HCEC 1CT (cell line): ENCODE measurements around the gene TTI1.

Source experiments
- DNase-seq: peaks from one replicate; pipeline ENCODE4 v3.0.0-alpha.2; 2017

TTI1 gene

DNA sequence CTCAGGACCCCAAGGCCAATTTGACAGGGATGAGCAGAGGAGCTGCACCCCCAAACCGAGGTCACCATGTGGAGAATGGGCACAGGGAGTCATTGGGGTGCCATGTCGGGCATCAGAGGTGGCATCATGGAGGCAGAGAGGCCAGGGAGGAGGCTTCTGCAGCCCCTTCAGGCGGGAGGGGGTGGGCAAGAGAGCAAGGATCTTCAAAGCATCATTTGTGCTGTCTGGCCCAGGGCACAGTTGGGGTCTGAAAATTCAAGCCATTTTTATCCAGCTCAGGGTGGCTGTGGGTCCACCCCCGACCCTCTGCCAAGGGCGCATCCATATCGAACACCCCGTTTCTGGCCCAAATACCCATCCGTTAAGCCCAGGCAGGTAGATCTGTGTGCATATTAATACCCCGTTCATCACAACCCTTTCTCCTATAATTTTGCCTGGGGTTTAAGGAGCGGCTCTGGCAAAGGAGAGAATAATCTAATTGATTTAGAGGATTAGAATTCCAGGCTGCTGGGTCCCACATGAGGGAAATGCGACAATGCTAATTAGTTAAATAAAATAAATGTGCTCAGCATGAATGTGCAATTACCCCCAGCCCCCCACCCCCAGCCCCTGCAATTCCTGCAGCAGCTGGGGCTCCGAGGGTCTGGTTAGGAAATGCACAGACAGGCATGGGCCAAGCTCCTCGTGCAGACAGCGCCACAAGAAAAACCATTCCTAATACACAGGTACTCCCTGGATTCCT lies 98.5 kb downstream of the TTI1 start:
- DNase-seq = no peak

DNA sequence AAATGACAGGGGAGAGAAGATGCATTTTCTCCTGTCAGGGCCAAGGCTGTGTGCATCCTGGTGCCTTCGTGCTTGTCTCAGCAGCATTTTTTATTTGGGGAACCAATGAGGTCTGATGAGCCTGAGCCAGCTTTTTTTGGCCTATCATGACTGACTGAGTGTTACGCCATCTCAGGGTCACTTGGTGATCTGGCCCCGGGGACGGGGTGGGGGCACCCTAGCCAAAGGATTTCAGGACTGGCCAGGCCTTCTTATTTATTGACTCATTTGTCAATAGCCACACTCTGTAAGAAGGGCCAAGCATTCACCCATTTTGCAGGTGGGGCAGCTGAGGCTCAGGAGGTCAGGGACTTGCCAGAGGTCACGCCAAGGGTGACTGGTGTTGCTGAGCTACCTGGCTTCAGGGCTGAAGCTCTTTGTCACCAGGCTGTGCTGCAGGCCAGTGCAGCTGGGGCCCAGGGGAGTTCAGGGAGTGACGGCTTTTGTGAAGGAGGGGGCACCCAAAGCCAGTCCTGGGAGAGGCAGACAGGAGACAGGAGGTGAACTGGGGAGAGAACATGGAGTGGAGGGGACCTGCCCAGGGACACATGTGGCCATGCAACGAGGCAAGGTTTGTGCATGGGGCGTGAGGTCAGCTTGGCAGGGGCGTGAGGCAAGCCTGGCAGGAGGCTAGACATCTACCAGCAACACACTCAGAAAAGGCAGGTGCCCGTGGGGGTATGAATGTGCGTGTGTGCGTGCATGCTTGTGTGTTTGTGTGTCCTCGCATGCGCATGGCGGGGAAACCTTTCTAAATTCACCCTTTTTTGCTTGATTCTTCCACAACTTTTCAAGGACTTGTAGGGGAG lies 99.2 kb downstream of the TTI1 start:
- no peak for DNase-seq
